A172 (cell line): ENCODE measurements around the gene ACSS1. TPM values are rescaled to one million over a fixed set of nuclear protein-coding genes. Genes with fewer than 3 reads are reported as not detected.

ENCODE experiments used
- DNase-seq: peaks from one replicate; pipeline ENCODE4 v3.0.0-alpha.2; 2015; ENCODE audit warnings: low spot score
- total RNA-seq: library from RNA; depleted of rRNA; stranded (reverse); fragments of >200 nt; shearing (Covaris generic); gene quantifications from 2 replicates; pipeline ENCODE4 v1.2.3, GENCODE V29; 2014

ACSS1 gene
- total RNA-seq, 1 experiment from 2014 or later: 0.10 TPM

DNA sequence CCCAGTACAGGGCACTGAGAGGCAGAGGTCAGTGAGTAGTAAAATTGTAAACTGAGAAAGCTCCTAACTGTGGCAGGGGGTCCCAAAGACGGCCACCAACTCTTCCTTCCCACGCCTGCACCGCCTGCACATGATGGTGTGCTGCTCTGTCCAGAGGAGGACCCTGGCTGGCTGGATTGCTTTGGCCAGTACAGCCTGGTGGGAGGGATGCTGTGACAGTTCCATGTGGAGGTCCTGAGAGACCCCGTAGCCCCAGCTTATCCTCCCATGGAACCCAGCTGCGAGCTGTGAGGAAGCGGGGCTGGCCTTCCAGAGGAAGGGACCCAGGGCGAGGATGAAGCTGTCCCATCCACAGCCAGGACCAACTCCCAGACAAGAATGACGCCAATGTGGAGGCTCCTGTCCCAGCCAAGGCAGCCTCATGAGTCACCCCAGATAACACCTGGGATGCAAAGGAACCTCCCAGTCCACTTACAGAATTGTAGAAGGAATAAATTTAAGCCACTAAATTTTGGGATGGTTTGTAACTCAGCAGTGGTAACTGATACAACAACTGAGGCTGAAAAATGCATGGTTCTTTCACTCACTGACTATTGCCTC, 2.0 kb upstream of the ACSS1 start:
- peak; percentile 13 for DNase-seq

DNA sequence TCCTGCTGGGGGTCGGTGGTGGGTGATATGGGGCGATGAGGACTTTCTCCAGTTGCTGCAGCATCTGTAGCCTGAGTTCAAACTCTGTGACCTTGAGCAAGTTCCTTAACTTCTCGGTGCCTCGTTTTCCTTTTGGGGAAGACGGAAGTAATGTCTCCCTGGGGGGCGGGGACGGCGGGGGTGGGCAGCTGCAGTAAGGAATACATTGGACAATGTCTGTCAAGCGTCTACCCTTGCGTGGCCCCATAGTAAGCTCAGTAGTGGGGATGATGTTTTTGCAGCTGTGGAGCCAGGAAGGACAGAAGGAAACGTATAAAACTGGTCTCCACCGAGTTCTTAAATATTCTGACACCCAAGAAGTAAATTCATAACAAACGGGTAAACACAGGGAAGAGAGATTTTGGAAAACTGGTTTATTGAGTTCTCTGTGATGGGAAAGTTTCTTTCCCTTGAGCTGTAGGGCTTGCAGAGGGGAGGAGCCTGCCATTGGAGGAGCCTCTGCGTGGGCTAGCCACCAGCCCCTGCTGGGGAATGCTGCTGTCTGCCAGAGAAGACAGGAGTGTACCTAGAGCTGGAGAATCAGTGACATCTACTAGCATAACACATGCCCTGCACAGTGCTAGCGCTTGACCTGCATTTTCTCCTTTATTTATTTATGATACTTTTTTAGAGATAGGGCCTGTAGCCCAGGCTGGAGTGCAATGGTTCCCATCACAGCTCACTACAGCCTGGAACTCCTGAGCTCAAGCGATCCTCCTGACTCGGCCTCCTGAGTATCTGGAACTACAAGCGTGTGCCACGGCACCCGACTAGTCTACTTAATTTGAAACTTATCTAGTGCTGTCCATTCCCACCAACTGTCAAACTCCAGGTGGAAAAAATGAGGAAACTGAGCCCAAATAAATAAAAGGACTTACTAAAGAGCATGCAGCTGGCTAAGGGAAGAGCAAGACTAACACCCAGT, 1.2 kb upstream of the ACSS1 start:
- no peak for DNase-seq

DNA sequence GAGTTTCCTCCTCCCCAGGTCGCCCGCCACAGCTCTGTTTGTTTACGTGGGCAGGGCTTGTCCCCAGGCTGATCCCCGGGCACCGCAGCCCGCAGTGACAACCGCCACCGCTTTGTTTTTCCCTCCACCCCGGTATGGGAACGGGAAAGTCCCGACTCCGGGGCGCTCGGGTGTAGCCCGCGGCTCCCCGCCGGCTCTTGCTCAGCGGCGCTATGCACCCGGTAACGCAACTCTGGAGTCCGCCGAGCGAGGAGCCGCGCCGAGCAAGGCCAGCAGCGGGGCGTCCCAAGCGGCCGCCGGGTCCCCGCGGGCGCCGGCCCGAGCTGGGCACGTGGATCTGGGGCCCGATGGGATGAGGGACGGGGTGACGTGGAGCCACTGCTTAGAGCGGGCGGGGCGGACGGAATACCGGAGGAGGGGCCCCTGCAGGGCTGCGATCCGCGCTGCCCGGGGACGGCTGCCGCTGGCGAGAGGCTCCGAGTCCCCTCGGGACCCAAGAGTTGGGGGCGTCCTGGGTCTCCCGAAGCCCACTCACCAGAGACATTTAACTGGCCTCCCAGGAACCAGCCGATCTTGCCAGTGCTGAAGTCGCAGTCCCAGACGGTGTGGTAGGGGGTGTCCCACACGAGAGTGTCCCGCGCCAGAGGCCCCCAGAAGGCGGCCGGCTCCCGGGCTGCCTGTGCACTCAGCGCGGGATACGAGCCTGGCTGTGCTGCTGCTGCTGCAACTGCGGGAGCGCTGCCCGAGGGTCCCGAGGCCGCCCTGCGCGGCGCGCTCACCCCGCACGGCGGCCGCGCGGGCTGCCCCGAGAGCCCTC, 497 bp downstream of the ACSS1 start:
- DNase-seq: peak; percentile 34

DNA sequence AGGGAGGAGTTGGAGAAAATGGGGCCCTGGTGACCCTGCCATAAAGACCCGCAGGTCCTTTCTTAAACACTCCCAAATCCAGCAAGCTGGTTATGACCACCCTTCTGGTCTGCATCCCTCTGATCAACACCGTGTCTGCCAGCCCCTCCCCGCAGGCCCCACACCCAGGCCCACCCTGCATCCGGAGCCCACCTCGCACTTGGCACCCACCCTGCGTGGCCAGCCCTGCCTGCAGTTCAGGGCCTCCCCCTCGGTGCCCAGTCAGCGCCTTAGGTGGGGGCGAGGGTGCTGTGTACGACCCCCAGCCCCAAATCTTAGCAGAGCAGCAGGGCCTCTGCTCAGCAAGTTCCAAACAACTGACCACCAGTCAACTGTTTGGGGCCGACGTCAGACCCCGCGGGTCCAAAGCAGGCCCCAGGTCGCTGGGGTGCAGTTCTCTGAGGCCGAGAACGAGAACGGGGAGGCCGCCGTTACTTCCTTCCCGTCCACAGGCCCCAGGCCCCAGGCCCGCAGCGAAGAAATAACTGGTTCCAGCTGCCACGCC, 1.2 kb downstream of the ACSS1 start:
- DNase-seq: no peak

DNA sequence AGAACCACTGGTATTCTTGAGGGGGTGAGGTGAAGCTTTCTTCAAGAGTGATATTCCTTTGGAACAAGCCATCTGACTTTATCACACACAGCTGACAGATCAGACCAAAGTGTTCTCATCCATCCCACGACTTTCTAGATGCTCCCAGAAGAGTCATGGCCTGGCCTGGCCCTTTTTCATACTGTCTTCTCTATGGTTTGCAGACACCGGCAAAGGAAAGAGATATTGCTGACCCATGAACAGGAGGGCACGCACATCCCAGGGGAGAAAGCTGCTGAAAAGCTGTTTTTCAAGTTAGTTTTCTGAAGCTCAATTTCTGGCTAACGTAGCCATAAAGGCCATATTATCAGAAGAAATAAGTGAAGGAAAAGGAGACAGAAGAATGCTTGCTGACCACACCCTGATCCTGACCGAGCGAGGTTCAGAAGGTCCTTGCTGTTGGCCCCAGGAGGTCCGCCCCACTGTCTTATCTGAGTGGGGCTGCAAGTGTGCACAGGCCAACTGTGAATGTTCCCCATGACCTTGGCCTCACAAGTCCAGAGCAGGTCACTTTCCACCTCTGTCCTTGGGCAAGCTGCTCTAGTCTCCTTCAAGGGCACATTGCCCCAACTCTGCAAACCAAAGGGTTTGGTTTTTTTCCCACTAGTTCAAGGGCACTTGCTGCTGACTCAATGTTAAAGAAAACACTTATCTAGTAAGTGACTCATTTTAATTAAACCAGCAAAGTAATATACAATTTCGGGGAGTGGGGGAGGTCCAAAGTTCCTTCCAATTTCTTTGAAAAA, 2.0 kb downstream of the ACSS1 start:
- peak; percentile 41 for DNase-seq

DNA sequence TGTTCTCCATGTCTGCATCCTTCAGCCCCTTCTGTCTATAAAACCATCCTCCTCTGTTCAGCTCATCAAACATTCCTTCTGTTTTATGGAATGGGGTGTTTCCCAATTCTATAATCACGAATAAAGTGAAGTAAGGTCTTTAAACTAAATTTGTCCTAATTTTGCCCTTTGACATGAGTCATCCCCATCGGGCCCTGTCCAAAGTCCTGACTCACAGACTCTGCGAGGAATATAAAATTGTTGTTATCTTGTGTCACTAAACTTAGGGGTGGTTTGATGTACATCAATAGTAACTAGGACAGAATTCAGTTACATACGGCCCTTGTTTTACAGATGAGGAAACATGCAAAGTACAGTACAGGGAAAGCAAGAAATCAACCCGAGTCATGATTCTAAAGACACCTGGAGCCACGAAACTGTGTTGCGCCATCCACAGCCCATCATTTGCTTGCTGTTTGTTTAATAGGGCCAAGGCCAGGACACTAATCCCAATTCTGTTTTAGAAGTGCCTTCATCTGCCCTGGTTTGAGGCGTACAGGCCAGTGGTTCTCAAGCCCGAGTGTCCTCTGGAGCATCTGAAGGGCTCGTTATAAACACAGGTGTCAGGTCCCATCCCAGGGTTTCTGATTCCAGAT, 2.8 kb downstream of the ACSS1 start:
- peak; percentile 46 for DNase-seq

DNA sequence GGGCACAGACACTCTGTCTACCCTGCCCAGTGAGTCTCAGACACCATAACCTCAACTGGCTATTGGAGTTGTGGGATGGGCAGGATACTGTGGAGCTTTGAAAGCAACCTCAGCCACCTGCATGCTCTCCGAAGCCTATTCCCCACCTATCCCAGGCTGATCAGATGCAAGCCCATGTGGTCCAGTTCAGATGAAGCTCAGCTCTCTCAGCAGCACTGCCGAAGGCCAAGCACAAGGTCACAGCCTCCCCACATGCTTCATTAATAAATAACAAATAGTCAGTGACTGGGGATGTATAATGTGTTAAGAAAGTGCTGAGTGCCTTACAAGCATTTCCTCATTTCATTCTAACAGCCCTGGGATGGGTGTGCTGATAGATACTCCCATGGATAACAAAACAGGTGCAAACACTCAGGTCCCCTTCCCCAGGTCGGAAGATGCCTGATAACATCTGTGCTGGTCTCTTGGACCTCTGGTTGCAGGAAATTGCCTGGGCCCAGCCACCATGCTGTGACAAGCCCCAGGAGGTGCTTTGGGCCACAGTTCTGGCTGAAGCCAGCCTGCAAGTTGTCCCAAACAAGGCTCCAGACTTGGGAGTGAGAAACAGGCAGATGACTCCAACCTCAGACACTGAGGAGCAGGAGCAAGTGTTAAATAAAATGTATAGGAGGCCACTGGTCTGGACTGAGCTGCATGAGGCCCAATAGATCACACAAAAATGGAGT, 3.7 kb downstream of the ACSS1 start:
- DNase-seq: no peak

DNA sequence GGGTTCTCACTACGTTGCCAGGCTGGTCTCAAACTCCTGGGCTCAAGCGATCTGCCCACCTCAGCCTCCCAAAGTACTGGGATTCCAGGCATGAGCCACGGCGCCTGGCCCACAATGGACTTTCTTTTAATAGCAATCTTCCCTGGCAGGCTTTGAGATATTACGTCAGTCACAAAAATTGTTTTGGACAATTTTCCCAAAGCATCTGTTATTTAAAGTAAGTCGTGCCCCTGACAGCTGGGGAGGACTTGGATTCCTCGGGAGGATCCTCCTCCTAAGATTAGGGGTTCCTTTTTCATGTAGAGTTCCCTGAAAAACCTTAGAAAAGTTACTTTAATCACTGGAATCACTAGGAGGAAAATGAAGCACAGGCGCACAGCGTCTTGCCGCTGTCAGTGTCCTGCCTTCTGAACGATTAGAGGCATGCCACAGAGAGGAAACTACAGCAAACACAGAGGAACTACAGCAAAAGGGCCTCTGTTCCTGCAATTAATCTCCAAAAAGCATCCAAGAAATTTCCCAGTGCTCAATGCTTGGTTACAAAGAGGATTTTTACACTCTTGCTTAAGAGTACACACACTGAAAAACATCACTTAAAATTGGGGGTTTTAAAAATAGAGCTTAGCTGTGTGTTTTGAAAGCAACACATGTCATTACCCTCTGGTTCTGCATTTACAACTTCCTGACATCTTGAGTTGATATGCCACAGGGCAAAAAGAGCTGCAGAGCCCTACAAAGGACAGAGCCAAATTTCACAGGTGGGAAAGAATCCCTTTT, 4.5 kb downstream of the ACSS1 start:
- no peak for DNase-seq

DNA sequence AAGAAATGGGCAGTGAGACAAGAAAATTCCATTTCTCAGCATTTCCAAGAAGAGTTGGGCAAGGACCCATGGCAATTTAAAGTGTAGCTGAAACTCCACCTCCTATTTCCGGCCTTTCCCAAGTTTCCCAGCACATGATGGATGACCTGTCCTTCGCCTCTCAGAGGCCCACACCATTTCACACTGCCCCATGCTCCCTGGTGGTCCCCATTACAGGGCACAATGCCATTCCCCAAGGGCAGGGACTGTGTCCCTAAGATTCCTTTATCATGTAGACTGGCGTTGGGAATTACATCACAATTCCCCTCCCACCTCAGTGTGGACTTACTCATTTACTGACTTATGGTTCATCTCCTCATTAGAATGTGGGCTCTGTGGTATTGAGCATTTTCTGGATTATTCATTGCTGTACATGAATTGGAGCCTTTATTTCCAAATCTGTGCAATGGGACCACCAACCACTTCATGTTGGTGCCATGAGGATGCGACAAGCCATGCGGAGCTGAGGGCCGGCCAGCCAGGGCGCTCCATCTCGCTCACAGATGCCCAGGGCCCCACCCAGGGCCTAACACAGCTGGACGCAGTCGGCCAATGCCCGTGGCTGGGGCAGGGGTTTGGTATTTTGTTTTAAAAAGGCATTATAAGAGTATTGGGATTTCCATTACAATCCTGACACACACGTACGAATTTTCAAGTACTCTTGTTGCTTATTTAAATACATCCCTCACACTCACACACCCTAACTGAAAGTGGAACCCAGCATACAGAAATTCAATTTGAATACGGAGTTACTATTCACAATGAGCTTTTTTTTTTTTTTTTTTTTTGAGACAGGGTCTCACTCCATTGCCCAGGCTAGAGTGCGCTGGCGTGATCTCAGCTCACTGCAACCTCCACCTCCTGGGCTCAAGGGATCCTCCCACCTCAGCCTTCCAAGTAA, 5.4 kb downstream of the ACSS1 start:
- DNase-seq: peak; percentile 46

DNA sequence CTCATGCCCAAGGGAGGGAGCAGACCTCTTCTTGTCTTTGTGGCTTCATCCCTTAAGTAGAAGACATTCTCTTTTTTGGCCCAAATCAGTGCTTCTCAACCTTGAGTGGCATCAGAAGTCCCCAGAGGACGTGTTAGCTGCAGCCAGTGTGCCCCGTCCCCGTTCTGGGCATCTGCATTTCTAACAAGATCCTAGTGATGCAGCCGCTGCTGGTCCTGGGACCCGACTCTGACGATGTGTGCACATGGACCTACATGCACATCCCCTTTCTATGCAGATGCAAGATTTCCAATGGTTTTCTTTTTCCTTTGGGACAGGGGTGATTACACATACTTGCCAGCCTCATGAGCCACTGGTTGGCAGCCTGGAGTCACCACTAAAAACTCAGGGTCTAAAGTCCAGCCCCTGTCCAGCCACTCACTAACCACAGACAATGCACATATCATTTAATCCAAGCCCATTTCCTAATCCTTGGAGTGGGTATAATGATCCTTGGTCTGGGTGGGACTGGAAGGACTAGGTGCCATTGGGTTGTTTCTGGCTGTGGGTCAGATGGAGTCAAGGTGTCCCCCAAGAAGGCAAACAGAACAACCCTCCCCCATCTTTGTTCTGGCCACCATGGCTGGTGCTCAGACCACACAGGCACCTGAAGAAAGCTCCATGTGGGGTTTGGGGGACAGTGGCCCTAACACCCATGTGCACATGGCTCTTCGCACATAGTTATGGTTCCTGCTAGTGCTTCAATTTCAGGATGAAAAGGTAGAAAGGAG, 6.4 kb downstream of the ACSS1 start:
- DNase-seq: no peak

DNA sequence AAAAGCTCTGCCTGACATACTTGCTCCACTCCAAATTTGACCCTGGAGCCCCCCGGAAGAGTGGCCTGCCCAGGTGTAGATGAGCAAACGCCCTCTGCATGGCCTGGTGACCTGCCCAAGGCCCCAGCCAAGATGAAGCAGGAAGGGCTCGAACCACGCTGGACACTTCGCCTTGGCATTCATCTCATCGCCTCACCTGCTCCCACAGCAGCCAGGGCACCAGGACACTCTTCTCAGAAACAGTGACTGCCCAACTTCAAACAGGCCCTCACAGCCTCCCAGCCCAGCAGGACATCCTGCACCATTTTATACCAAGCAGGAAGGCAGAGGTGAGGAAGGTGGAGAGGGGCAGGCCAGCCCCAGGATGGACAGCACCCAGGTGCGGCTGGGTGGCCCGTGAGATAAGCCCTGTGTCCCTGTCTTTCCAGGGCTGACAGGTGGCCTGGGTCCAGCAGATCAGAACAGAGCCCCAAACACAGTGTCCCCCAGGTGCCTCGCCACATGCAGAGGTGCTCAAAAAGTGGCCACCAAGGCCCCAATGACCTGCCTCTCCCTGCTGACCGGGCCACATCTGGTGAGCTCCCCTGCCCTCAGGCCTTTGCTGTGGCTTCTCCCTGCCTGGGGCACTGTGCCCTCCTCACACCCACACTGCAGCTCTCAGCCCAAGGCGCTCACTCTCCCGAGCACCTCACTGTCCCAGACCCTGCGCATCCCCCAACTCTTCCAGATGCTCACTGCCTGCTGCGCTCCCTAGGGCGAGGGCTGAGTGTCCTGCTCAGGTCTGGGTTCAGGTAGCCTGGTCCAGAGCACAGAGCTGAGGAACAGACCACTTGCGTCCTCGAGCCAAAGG, 7.2 kb downstream of the ACSS1 start:
- DNase-seq: no peak

DNA sequence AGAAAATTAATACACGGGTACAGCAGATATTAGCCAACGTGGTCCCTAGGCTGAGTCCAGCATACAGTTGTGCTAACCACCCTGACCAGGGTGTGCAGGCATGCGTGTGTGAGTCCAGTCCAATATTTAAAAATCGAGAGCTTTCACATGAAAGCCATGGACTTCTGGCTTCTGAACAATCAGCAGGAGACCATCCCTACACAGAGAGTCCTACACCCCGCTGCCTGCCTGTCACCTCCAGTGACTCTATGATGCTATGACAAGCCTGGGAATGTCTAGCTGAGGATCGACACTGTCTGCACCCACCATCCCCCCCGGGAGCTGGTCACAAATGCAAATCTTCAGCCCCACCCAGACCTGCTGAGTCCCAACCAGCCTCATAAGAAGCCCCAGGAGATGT, 7.9 kb downstream of the ACSS1 start:
- no peak for DNase-seq

DNA sequence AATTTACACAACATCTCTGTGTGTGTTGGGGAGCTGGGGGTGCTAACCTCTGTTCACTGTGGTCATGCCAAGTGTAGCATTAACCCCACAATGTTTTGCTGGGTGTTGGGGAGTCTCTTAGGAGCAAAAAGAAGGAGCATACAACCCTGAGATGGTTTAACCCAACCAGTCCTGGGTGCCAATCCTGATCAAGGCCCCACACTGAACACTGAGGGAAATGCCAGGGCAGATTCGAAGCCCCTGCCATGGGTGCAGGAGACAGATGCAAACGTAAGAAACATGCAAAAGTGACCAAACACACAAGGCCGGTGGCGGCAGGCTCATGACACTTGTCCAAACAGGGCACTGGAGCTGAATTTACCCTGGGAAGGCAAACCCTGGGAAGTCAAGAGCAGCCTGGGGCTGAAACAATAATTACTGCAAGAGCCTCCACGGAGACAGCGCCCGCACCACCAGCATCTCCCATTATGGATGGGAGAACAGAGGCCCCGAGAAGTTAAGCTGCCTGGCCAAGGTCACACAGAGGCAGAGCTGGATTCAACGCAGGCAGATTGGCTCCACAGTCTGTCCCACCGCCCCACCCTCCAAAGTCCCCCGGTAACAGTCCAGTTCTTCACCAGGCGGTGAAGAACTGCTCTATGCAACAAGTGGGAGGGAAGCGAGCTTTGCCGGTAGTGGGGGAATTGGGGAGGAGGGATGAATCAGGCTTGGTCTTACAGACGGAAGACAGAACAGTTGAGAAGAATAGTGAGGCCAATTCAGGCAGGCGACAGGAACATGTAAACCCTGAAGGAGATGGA, 8.5 kb downstream of the ACSS1 start:
- DNase-seq: no peak

DNA sequence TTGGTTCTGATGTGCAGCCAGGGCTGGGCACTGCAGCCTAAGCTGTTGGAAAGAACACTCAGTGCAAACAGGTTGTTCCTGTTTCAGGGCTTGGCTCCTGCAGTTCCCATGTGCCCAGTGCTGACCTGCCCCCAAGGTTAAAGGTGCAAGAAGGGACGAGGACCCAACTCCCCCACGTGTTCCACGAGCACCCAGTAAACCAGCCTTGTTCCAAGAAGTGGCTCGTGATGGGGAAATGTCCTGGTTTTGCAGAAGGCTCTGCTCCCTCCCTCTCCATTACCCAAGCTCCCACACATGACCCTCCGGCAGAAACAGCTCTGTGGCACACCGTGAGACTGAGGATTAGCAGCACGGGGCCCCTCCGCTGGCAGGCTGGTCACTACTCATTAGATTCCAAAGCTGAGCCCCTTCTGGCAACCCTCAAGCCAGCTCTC, 9.4 kb downstream of the ACSS1 start:
- DNase-seq: no peak

DNA sequence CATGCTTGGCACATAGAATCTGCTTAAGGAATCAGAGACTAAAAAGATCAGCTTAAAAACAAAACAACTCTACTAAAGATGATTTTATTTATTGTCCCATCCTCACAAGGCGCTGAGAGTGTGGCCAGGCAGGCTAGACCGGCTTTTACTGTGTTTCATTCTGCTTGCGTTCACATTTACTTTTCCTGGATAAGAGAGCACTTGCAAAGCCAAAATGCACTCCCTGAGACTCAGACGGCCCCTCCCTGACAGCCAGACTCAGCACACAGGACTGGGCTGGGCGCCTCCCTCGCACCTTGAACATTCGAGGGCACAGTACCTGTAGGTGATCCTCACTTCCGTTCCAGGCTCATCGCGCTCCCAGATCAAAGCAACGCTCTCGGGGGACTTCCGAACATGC, 10.2 kb downstream of the ACSS1 start:
- no peak for DNase-seq
